Mesenteric fat pad (tissue), 1 donor: ENCODE data around the gene NT5C1B. TPM values are rescaled to one million over a fixed set of nuclear protein-coding genes. Genes with fewer than 3 reads are reported as not detected.

Experiments
- DNase-seq: peaks from one replicate; pipeline ENCODE4 v3.0.0-alpha.2; 2020; ENCODE audit warnings: low spot score
- total RNA-seq: library from RNA; stranded (reverse); fragmentation: NEBNext Ultra II Directional; extraction: Animal tissue kit (Norgen Biotek cat#: 25700); gene quantifications from one replicate; pipeline ENCODE4 v1.2.1, GENCODE V29; 2021
- donor health status: DM: yes; HTN: yes; CAD: no.

Gene NT5C1B
- total RNA-seq, 1 donor from 2014 or later, result not detected

GRCh38 chr2:18600255-18600613 lies 10.9 kb upstream of the NT5C1B start:
- no peak for DNase-seq

- DNase-seq, result no peak
Observed at GRCh38 chr2:18599509-18600254, 10.3 kb upstream of the NT5C1B start.

GRCh38 chr2:18598848-18599484 lies 9.6 kb upstream of the NT5C1B start:
- no peak for DNase-seq

- no peak for DNase-seq
Observed at GRCh38 chr2:18597618-18598017, 8.2 kb upstream of the NT5C1B start.

GRCh38 chr2:18596993-18597392 lies 7.6 kb upstream of the NT5C1B start:
- DNase-seq, result no peak

- DNase-seq, result no peak
Observed at GRCh38 chr2:18593496-18593895, 4.1 kb upstream of the NT5C1B start.

GRCh38 chr2:18592372-18592771 lies 3.0 kb upstream of the NT5C1B start:
- no peak for DNase-seq

GRCh38 chr2:18588802-18589201 lies 567 bp downstream of the NT5C1B start:
- DNase-seq, result no peak

GRCh38 chr2:18588049-18588448 lies 1.3 kb downstream of the NT5C1B start:
- no peak for DNase-seq

- DNase-seq, result no peak
Observed at GRCh38 chr2:18585526-18585925, 3.8 kb downstream of the NT5C1B start.

GRCh38 chr2:18584608-18584954 lies 4.8 kb downstream of the NT5C1B start:
- no peak for DNase-seq

GRCh38 chr2:18583905-18584607 lies 5.3 kb downstream of the NT5C1B start:
- DNase-seq, result no peak

- DNase-seq, result no peak
Observed at GRCh38 chr2:18580606-18581005, 8.8 kb downstream of the NT5C1B start.

GRCh38 chr2:18578033-18578432 lies 11.3 kb downstream of the NT5C1B start:
- DNase-seq, result no peak

GRCh38 chr2:18566145-18566769 lies 23.1 kb downstream of the NT5C1B start:
- no peak for DNase-seq

- no peak for DNase-seq
Observed at GRCh38 chr2:18560797-18561085, 28.6 kb downstream of the NT5C1B start.

- DNase-seq, result peak; percentile 96
Observed at GRCh38 chr2:18560031-18560796, 29.2 kb downstream of the NT5C1B start, which contains the start of gene RDH14. Gene RDH14, minus strand, starts transcription at chr2:18560653. Its CDS starts 81 bp downstream, at chr2:18560572.

- no peak for DNase-seq
Observed at GRCh38 chr2:18559531-18560030, 29.8 kb downstream of the NT5C1B start.

- DNase-seq, result no peak
Observed at GRCh38 chr2:18558458-18558857, 30.9 kb downstream of the NT5C1B start.

GRCh38 chr2:18557121-18557520 lies 32.2 kb downstream of the NT5C1B start:
- DNase-seq, result no peak
